PFSK-1 (cell line): ENCODE data around the gene FGF1.

Experiments
- FOXP2 ChIP-seq: optimal IDR thresholded peaks from 2 replicates; pipeline ENCODE3; 2011; ENCODE audit warnings: borderline replicate concordance, control low read depth, inconsistent platforms; ENCODE audit not compliant: insufficient read depth; ENCODE audit errors: extremely low read length, extremely low read depth
- POLR2AphosphoS5 ChIP-seq: IDR thresholded peaks from 2 replicates; pipeline ENCODE4 v1.6.1; 2012; ENCODE audit warnings: low read depth, mild to moderate bottlenecking, control low read depth, low read length, moderate library complexity
- REST ChIP-seq, 2 experiments: IDR thresholded peaks; 2 replicates each; pipeline versions ENCODE4 v1.6.1 to v1.8.0; 2011 to 2012; ENCODE audit warnings: low read depth in 2 of 2, low read length in 2 of 2, control low read depth in 1 of 2, inconsistent platforms in 1 of 2, mild to moderate bottlenecking in 1 of 2, moderate library complexity in 1 of 2; ENCODE audit not compliant: insufficient read depth in 1 of 2
- SIN3A ChIP-seq: IDR thresholded peaks from 2 replicates; pipeline ENCODE4 v1.6.1; 2012; ENCODE audit warnings: mild to moderate bottlenecking, low read length, moderate library complexity, borderline replicate concordance; ENCODE audit not compliant: insufficient read depth
- TAF1 ChIP-seq: IDR thresholded peaks from 2 replicates; pipeline ENCODE4 v1.6.1; 2012; ENCODE audit warnings: low read length, control low read depth, borderline replicate concordance; ENCODE audit not compliant: insufficient read depth

Gene FGF1

GRCh38 chr5:142561486-142562097 is 124.3 kb downstream of the FGF1 start:
- TF ChIP-seq REST (IDR thresholded peaks at IDR 0.05; ENCODE audit: insufficient read depth in 1 of 2, low read depth in 2 of 2, low read length in 2 of 2): no peak
- no peak for TF ChIP-seq FOXP2
- no peak for TF ChIP-seq SIN3A
- TF ChIP-seq TAF1: no peak
- no peak for TF ChIP-seq POLR2AphosphoS5

- TF ChIP-seq SIN3A (no peak), REST (IDR thresholded peaks at IDR 0.05; ENCODE audit: insufficient read depth in 1 of 2, low read depth in 2 of 2, low read length in 2 of 2) (no peak), TAF1 (no peak), FOXP2 (no peak), POLR2AphosphoS5 (no peak)
Measured at GRCh38 chr5:142561029-142561428, 124.9 kb downstream of the FGF1 start.

GRCh38 chr5:142552107-142552506 is 133.8 kb downstream of the FGF1 start:
- TF ChIP-seq FOXP2 (no peak), POLR2AphosphoS5 (no peak), TAF1 (no peak), REST (IDR thresholded peaks at IDR 0.05; ENCODE audit: insufficient read depth in 1 of 2, low read depth in 2 of 2, low read length in 2 of 2) (no peak), SIN3A (no peak)

GRCh38 chr5:142551338-142552067 is 134.4 kb downstream of the FGF1 start:
- TF ChIP-seq POLR2AphosphoS5: no peak
- TF ChIP-seq FOXP2: peak; percentile 19
- TF ChIP-seq REST (IDR thresholded peaks at IDR 0.05; ENCODE audit: insufficient read depth in 1 of 2, low read depth in 2 of 2, low read length in 2 of 2): peak in 1 of 2 experiments; percentile 67; a peak in 1 of 4 replicates
- TF ChIP-seq TAF1: peak; percentile 62; the same call in 1 of the 2 replicates
- TF ChIP-seq SIN3A: 0 out of 2 replicates have a peak, but pooled peaks have one; percentile 45
